Retinal pigment epithelial cell (primary cell): Measurements from ENCODE around the gene SELENOI.
A peak's percentile ranks its signal among the peaks of the same experiment; 100 is the strongest.
"Not testable (repeated sequence)": the region's sequence is repeated elsewhere in the genome, so short reads cannot be mapped to it uniquely, and the experiment has no call there.

ENCODE experiments used
- DNase-seq: peaks from one replicate; pipeline ENCODE4 v3.0.0-alpha.2; 2010; ENCODE audit warnings: low read depth
- H3K4me3 ChIP-seq: 2 replicates; pipeline ENCODE4 v1.5.1; 2011; ENCODE audit warnings: mild to moderate bottlenecking, low read length, control low read depth, moderate library complexity
- CTCF ChIP-seq: conservative IDR thresholded peaks from 2 replicates; pipeline ENCODE4 v1.5.1; 2011; ENCODE audit warnings: low read depth, low read length, control low read depth, inconsistent platforms

Gene SELENOI

DNA sequence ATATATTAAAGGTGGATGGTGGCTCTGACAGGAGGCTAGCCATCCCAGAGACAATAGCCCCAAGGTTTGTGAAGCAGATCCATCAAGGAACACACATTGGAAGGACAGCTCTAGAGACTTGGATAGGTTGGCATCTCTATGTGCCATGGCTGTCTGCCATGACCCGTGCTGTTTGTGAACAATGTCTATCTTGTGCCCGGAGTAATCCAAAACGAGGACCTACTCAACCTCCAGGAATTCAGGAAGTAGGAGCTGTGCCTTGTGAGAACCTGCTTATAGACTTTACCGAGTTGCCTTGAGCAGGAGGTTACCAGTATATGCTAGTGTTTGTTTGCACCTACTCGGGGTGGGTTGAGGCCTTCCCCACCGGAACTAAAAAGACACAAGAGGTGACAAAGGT is 43.1 kb upstream of the SELENOI start:
- no peak overlapping the region for H3K4me3 ChIP-seq
- no peak for DNase-seq
- no peak for TF ChIP-seq CTCF

GRCh38 chr2:26305094-26305493 is 40.8 kb upstream of the SELENOI start:
- not testable (repeated sequence) for DNase-seq, H3K4me3 ChIP-seq

GRCh38 chr2:26305540-26305939 is 40.4 kb upstream of the SELENOI start:
- H3K4me3 ChIP-seq, result no peak overlapping the region
- DNase-seq, result no peak
- no peak for TF ChIP-seq CTCF

DNA sequence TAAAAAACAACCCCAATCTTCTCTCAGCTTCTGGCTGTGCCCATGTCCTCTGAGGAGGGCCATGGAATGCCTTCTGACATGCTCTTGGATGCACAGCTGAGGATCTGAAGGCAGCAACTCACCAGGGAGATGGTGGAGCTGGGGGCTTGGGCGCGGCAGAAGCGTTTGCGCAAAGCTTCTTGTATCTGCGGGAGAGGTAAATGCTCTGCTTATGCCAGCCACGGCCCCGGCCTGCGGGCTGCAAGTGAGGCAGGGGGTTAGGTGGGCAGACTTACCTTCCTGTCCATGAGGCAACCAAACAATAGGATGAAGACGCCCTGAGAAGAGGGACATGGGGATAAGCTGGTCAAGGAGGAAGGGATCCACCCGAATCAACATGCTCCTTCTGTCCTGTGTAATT is 36.0 kb upstream of the SELENOI start:
- no peak for TF ChIP-seq CTCF
- H3K4me3 ChIP-seq, result no peak overlapping the region
- DNase-seq, result no peak

GRCh38 chr2:26312471-26312870 is 33.5 kb upstream of the SELENOI start:
- no peak for DNase-seq
- no peak for TF ChIP-seq CTCF

GRCh38 chr2:26313446-26313845 is 32.5 kb upstream of the SELENOI start:
- no peak for TF ChIP-seq CTCF
- H3K4me3 ChIP-seq, result no peak overlapping the region
- no peak for DNase-seq

More at GRCh38 chr2:26312471-26312870, 33.5 kb upstream of the SELENOI start:
- H3K4me3 ChIP-seq, result no peak overlapping the region

GRCh38 chr2:26314243-26314642 is 31.7 kb upstream of the SELENOI start:
- H3K4me3 ChIP-seq, result no peak overlapping the region
- no peak for DNase-seq
- TF ChIP-seq CTCF, result peak; percentile 6

- no peak for DNase-seq
- no peak overlapping the region for H3K4me3 ChIP-seq
- peak; percentile 52 for TF ChIP-seq CTCF
Measured at GRCh38 chr2:26316041-26316440, 29.9 kb upstream of the SELENOI start.
